Cardiac fibroblast (primary cell): ENCODE data around the gene HINFP.
"Not testable (repeated sequence)": the region's sequence is repeated elsewhere in the genome, so short reads cannot be mapped to it uniquely, and the experiment has no call there.

Source experiments
- DNase-seq, 2 donors: peaks; one replicate each; pipeline versions ENCODE4 v3.0.0 to v3.0.0-alpha.2; 2010; ENCODE audit warnings: low read depth in 2 of 2
- H3K4me3 ChIP-seq, 2 donors: replicated peaks in 1 of 2; 1 replicate in 1 of 2; 2 replicates in 1 of 2; pipeline ENCODE4 v1.5.1; 2011; ENCODE audit warnings: low read depth in 2 of 2, low read length in 2 of 2, mild to moderate bottlenecking in 2 of 2, moderate library complexity in 1 of 2
- TF ChIP-seq, protein P1 (sequence below): IDR thresholded peaks from one replicate; pipeline ENCODE4 v1.5.1; 2011; ENCODE audit warnings: low read depth, mild to moderate bottlenecking, low read length, inconsistent platforms

HINFP gene

DNA sequence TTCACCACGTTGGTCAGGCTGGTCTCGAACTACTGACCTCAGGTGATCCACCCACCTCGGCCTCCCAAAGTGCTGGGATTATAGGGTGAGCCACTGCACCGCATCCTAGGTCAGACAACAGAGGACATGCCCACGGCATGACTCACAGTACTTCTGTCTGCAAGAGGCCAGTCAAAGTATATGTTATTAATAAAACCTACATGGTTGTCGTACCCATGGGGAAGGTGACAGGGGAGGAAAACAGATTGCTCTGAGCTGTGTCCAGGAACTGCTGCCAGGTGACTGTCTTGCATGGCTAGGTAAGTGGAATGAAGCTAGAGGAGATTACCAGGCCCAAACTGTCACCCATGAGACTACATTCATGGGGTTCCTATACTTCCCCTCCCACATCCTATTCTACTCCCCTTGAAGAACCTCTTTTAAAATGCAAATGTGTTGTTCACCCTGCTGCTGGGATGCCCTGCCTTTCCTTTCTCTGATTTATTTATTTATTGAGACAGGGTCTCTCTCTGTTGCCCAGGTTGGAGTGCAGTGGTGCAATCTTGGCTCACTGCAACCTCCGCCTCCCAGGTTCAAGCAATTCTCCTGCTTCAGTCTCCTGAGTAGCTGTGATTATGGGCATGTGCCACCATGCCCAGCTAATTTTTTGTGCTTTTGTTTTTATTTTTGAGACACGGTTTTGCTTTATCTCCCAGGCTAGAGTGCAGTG is 45.1 kb downstream of the HINFP start:
- DNase-seq: peak; percentile 27 to 73
- no peak overlapping the region for H3K4me3 ChIP-seq
- TF ChIP-seq, protein P1, sequence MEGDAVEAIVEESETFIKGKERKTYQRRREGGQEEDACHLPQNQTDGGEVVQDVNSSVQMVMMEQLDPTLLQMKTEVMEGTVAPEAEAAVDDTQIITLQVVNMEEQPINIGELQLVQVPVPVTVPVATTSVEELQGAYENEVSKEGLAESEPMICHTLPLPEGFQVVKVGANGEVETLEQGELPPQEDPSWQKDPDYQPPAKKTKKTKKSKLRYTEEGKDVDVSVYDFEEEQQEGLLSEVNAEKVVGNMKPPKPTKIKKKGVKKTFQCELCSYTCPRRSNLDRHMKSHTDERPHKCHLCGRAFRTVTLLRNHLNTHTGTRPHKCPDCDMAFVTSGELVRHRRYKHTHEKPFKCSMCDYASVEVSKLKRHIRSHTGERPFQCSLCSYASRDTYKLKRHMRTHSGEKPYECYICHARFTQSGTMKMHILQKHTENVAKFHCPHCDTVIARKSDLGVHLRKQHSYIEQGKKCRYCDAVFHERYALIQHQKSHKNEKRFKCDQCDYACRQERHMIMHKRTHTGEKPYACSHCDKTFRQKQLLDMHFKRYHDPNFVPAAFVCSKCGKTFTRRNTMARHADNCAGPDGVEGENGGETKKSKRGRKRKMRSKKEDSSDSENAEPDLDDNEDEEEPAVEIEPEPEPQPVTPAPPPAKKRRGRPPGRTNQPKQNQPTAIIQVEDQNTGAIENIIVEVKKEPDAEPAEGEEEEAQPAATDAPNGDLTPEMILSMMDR: no peak

DNA sequence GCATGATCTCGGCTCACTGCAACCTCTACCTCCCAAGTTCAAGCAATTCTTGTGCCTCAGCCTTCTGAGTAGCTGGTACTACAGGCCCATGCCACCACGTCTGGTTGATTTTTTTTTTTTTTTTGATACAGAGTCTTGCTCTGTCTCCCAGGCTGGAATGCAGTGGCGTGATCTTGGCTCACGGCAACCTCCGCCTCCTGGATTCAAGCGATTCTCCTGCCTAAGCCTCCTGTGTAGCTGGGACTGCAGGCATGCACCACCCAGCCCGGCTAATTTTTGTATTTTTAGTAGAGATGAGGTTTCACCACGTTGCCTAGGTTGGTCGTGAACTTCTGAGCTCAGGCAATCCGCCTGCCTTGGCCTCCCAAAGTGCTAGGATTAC is 45.7 kb downstream of the HINFP start:
- not testable (repeated sequence) for DNase-seq

DNA sequence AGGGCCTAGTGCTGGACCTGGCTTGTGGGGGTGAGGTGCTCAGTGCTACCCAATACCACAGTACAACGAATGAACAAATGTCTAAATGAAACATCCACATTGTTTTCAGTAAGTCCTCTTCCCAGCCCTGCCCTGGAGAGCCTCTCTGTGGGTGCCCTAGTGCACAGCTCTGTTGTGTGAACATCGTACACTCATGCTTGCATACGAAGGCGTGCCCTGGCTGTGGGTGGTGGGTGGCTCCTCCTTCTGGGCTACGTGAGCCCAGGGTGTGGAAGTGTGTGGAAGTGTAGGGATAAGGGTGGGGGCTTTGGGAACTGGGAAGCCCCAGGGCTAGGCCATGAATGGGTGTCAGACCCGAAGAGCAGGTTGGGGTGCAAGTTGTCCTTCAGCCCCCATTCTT is 46.6 kb downstream of the HINFP start:
- TF ChIP-seq, protein P1: no peak
- H3K4me3 ChIP-seq: no peak overlapping the region
- DNase-seq: no peak

More for the DNA sequence above, 45.7 kb downstream of the HINFP start:
- H3K4me3 ChIP-seq: not testable (repeated sequence)

DNA sequence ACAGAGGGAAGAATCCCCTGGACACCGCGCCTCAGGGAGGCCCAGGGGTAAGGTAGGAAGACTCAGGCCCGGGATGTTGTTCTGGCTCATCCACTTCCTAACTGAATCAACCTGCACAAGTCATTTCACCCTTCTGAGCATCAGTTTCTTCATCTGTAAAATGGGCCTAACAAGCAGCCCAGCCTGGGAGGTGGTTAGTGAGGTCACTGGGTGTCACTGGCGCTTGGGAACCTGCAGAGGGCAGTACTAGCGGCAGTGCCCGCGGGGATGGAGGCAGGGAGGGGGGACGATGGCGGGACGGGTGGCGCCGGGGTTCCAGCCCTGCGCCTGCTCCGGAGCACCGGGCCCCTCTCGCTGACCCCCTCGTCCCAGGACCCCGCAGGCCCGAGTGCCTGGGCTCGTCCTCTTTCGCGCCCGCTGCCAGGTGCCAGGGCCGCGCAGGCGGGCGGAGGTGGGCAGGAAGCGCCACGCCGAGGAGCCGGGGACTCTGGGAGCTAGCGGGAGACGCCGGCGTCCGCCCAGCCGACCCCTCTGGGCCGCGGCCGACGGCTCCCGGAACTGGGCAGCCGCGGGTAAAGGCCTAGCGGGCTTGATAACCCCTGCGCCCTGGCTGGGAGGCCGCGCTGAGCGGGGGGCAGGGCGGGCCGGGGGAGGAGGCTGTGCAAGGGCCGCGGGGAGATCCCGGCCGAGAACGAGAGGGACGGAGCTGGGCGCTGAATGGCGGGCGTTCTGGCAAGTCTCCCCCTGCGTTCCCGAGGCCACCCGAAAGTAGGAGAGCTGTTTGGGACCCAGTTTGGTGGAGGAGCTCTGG is 47.3 kb downstream of the HINFP start, which contains the start of gene NLRX1:
Gene NLRX1, plus strand, starts transcription at position 255 of the 811 bp plus-strand sequence. CDS start 2,679 bp downstream, outside the sequence.
- TF ChIP-seq, protein P1: peak; percentile 94
- DNase-seq: peak; percentile 87 to 88
- H3K4me3 ChIP-seq: peak within 1 kb of the TSS; percentile 43 to 71

DNA sequence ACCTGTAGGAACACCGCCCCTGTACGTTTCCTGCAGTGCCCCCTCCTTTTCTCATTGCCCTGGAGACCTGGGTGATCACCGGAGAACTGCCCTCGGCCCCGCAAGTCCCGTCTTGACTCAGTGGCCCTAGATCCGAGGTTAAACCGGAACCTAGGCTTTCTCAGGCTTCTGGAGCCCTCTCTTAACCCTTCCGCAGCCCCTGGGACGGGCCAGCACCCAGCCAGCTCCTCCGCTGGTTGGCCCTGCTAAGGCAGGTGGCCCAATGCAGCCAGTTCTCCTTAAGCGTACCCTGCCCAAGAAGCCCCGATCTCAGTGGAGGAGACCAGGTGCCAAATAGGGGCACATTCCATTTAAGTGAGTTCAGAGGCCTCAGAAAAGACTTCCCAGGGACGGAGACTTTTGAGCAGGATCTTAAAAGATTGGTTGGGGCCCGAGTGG is 47.9 kb downstream of the HINFP start:
- TF ChIP-seq, protein P1: no peak
- H3K4me3 ChIP-seq: peak overlapping the region; percentile 43 to 71
- peak; percentile 36 to 40 for DNase-seq

DNA sequence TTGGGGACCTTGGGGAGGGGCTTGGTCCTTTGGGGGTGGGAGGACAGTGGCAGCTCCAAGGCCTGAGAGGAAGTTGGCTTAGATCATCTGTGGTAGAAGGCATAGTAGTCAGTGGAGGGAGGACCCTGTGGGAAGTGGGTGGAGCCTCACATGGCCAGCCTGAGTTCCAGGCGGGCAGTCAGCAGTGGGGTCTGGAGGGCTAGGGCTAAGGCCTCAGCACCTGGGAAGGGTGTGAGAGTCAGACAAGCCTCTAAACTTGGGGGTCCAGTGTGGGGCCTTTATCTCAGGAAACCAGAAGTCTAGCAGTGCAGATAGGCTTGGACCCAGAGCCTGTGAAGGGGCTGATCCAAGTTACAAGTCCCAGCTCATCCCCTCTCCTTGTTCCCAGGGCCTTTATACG is 51.1 kb downstream of the HINFP start:
- TF ChIP-seq, protein P1: no peak
- H3K4me3 ChIP-seq: no peak overlapping the region
- DNase-seq: no peak

DNA sequence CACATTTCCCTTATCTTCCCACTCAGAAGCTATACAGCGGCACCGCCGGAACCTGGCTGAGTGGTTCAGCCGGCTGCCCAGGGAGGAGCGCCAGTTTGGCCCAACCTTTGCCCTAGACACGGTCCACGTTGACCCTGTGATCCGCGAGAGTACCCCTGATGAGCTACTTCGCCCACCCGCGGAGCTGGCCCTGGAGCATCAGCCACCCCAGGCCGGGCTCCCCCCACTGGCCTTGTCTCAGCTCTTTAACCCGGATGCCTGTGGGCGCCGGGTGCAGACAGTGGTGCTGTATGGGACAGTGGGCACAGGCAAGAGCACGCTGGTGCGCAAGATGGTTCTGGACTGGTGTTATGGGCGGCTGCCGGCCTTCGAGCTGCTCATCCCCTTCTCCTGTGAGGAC is 52.1 kb downstream of the HINFP start:
- DNase-seq: no peak
- TF ChIP-seq, protein P1: no peak
- no peak overlapping the region for H3K4me3 ChIP-seq
